GM23338 (cell line): ENCODE data around the gene SEMA4D. TPM values are rescaled to one million over a fixed set of nuclear protein-coding genes. Genes with fewer than 3 reads are reported as not detected.
A peak's percentile ranks its signal among the peaks of the same experiment; 100 is the strongest.

Source experiments
- ATAC-seq: fragments of 200-7000 bp; cut with Tn5 transposase; 3 replicates; pipeline ENCODE4 v1.9.1; 2020
- DNase-seq: peaks from one replicate; pipeline ENCODE4 v3.0.0-alpha.2; 2015; ENCODE audit warnings: low spot score
- H2AFZ ChIP-seq: fragments of 200-600 bp; sonication (generic); 2 replicates; pipeline ENCODE4 v1.8.0; 2016; ENCODE audit warnings: antibody characterized with exemption, mild to moderate bottlenecking, moderate library complexity
- H3F3A ChIP-seq: fragments of 200-600 bp; sonication (generic); replicated peaks from 2 replicates; pipeline ENCODE4 v1.8.0; 2017; ENCODE audit warnings: antibody characterized with exemption, mixed run types, low read depth
- H3K27ac ChIP-seq: fragments of 200-600 bp; sonication (generic); 2 replicates; pipeline ENCODE4 v1.6.1; 2016; ENCODE audit warnings: low read depth
- H3K27me3 ChIP-seq: fragments of 200-600 bp; sonication (generic); 2 replicates; pipeline ENCODE4 v1.8.0; 2016; ENCODE audit warnings: mild to moderate bottlenecking, mixed run types, moderate library complexity; ENCODE audit not compliant: insufficient read depth
- H3K36me3 ChIP-seq: fragments of 200-600 bp; sonication (generic); 2 replicates; pipeline ENCODE4 v1.8.0; 2016; ENCODE audit warnings: mild to moderate bottlenecking; ENCODE audit not compliant: insufficient read depth
- H3K4me1 ChIP-seq: fragments of 200-600 bp; sonication (generic); 2 replicates; pipeline ENCODE4 v1.8.0; 2016; ENCODE audit warnings: mild to moderate bottlenecking, moderate library complexity; ENCODE audit not compliant: insufficient read depth
- H3K4me2 ChIP-seq: fragments of 200-600 bp; sonication (generic); 2 replicates; pipeline ENCODE4 v1.7.1; 2017; ENCODE audit warnings: mixed run types
- H3K4me3 ChIP-seq: fragments of 200-600 bp; sonication (generic); 2 replicates; pipeline ENCODE4 v1.6.1; 2016; ENCODE audit warnings: mixed run types
- H3K79me2 ChIP-seq: fragments of 200-600 bp; sonication (generic); replicated peaks from 2 replicates; pipeline ENCODE4 v1.8.0; 2017; ENCODE audit warnings: mild to moderate bottlenecking; ENCODE audit not compliant: insufficient read depth
- H3K9me2 ChIP-seq: fragments of 200-600 bp; sonication (generic); 2 replicates; pipeline ENCODE4 v1.8.0; 2017; ENCODE audit not compliant: insufficient read depth
- H4K20me1 ChIP-seq: fragments of 200-600 bp; sonication (generic); replicated peaks from 2 replicates; pipeline ENCODE4 v1.8.0; 2017; ENCODE audit warnings: mild to moderate bottlenecking; ENCODE audit not compliant: insufficient read depth
- H3K27ac Mint-ChIP-seq: 2 replicates; pipeline ENCODE4 v1.8.0; 2020; ENCODE audit warnings: inconsistent platforms, mild to moderate bottlenecking, moderate library complexity, mixed read lengths
- H3K27me3 Mint-ChIP-seq: 3 replicates; pipeline ENCODE4 v1.8.0; 2022; ENCODE audit warnings: low read depth, mild to moderate bottlenecking, moderate library complexity, mixed read lengths, inconsistent platforms; ENCODE audit not compliant: insufficient read depth, poor library complexity
- H3K36me3 Mint-ChIP-seq: 3 replicates; pipeline ENCODE4 v1.8.0; 2021; ENCODE audit warnings: low read depth, mild to moderate bottlenecking, inconsistent platforms, moderate library complexity, mixed read lengths
- H3K4me1 Mint-ChIP-seq: 3 replicates; pipeline ENCODE4 v1.8.0; 2020; ENCODE audit warnings: mild to moderate bottlenecking, inconsistent platforms, mixed read lengths
- H3K4me3 Mint-ChIP-seq: 3 replicates; pipeline ENCODE4 v1.8.0; 2021; ENCODE audit warnings: moderate library complexity, mild to moderate bottlenecking, inconsistent platforms, mixed read lengths
- H3K9me3 Mint-ChIP-seq: 3 replicates; pipeline ENCODE4 v1.8.0; 2020; ENCODE audit warnings: moderate library complexity, mild to moderate bottlenecking, inconsistent platforms, mixed read lengths
- CREB1 ChIP-seq: fragments of 250-450 bp; sonication (Bioruptor Pico); IDR thresholded peaks from 2 replicates; pipeline ENCODE4 v1.5.0; 2020; ENCODE audit warnings: low read depth, mild to moderate bottlenecking, moderate library complexity
- EZH2 ChIP-seq: fragments of 200-600 bp; sonication (generic); IDR thresholded peaks from one replicate; pipeline ENCODE4 v1.8.0; 2017; ENCODE audit warnings: antibody characterized with exemption, mild to moderate bottlenecking, low read depth; ENCODE audit not compliant: unreplicated experiment
- EZH2phosphoT487 ChIP-seq: fragments of 200-600 bp; sonication (generic); IDR thresholded peaks from one replicate; pipeline ENCODE4 v1.8.1; 2018; ENCODE audit warnings: antibody characterized with exemption; ENCODE audit not compliant: unreplicated experiment
- JUNB ChIP-seq: IDR thresholded peaks from one replicate; pipeline ENCODE4 v1.6.1; 2016; ENCODE audit warnings: antibody characterized with exemption; ENCODE audit not compliant: unreplicated experiment
- NANOG ChIP-seq: IDR thresholded peaks from 2 replicates; pipeline ENCODE4 v1.6.1; 2016; ENCODE audit warnings: antibody characterized with exemption, borderline replicate concordance
- POLR2AphosphoS5 ChIP-seq: IDR thresholded peaks from 2 replicates; pipeline ENCODE4 v1.6.1; 2016; ENCODE audit warnings: antibody characterized with exemption, low read depth
- STAT1 ChIP-seq: IDR thresholded peaks from one replicate; pipeline ENCODE4 v1.6.1; 2016; ENCODE audit warnings: antibody characterized with exemption; ENCODE audit not compliant: unreplicated experiment
- ZNF114 ChIP-seq: fragments of 250-450 bp; sonication (Bioruptor Pico); IDR thresholded peaks from 2 replicates; pipeline ENCODE4 v1.5.0; 2020; ENCODE audit warnings: mild to moderate bottlenecking, moderate library complexity
- ZNF331 ChIP-seq: fragments of 250-450 bp; sonication (Bioruptor Pico); IDR thresholded peaks from 2 replicates; pipeline ENCODE4 v1.5.0; 2020; ENCODE audit warnings: low read depth, mild to moderate bottlenecking, moderate library complexity
- polyA plus RNA-seq: library from polyadenylated mRNA; unstranded; fragments of >200 nt; fragmentation: Nextera tagmentation; extraction: Ambion mirVana; gene quantifications from 2 replicates; pipeline ENCODE4 v1.2.1, GENCODE V29; 2016
- total RNA-seq: library from RNA; depleted of rRNA; stranded (reverse); fragments of >200 nt; shearing (Covaris generic); gene quantifications from 2 replicates; pipeline ENCODE4 v1.2.3, GENCODE V29; 2014
- TF ChIP-seq, protein P1 (sequence below): fragments of 250-450 bp; sonication (Bioruptor Pico); IDR thresholded peaks from 2 replicates; pipeline ENCODE4 v1.5.0; 2020; ENCODE audit warnings: mild to moderate bottlenecking, moderate library complexity
- TF ChIP-seq, protein P2 (sequence below): IDR thresholded peaks from 2 replicates; pipeline ENCODE4 v1.6.1; 2016; ENCODE audit warnings: antibody characterized with exemption
- TF ChIP-seq, protein P3 (sequence below): IDR thresholded peaks from one replicate; pipeline ENCODE4 v1.6.1; 2018; ENCODE audit warnings: antibody characterized with exemption; ENCODE audit not compliant: unreplicated experiment

The SEMA4D gene
- total and polyA plus RNA-seq, 2 experiments from 2014 or later, result 19.3 to 63.0 TPM

DNA sequence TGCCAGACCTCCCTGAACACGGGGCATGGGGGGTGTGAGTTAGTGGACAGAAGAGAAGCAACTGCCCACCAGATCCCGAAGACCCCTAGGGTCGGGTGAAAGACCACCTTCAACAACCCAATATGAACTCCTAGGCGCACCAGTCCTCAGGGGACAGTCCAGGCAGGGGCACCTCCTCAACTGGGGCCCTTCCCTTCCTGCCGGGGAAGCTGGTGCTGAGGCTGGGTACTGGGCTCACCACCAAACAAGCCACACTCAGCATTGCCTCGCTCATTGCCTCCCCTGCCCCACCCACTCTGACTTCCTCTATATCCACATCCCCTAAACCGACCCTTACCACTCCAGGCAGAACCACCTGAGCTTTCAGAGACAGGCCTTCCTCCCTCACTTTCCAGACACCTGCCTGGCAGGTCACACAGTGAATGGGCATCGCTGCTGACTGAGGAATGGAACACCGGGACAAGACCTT is 42.5 kb downstream of the SEMA4D start:
- Histone ChIP-seq H3K27ac (no peak overlapping the region), H3K79me2 (peaks cover 51% of the 10 kb centered on the region), H2AFZ (no peak overlapping the region), H3K27me3 (no peaks in the 10 kb centered on the region), H3K36me3 (no peaks in the 10 kb centered on the region), H3K4me3 (no peak overlapping the region), H3K9me2 (no peaks in the 10 kb centered on the region), H4K20me1 (peaks cover 16% of the 10 kb centered on the region; the same call in 1 of the 2 replicates), H3K4me1 (peaks cover 18% of the 10 kb centered on the region), H3K4me2 (no peak overlapping the region), H3F3A (0 out of 2 replicates have a peak, but pooled peaks cover 3% of the 10 kb centered on the region)
- peaks cover 30% of the 10 kb centered on the region for H3K4me1 Mint-ChIP-seq
- no peak for ATAC-seq
- peaks cover 12% of the 10 kb centered on the region for H3K27me3 Mint-ChIP-seq
- H3K9me3 Mint-ChIP-seq, result no peaks in the 10 kb centered on the region
- DNase-seq, result no peak
- 0 out of 2 replicates have a peak overlapping the region, but pooled peaks have one; percentile 63 for H3K27ac Mint-ChIP-seq
- H3K36me3 Mint-ChIP-seq, result peaks cover 14% of the 10 kb centered on the region; the same call in 1 of the 3 replicates
- no peak for TF ChIP-seq NANOG
- TF ChIP-seq POLR2AphosphoS5, result no peak
- no peak for TF ChIP-seq EZH2phosphoT487
- no peak for TF ChIP-seq JUNB
- no peak for TF ChIP-seq ZNF114 (CRISPR knock-in tag)
- TF ChIP-seq, protein P1, sequence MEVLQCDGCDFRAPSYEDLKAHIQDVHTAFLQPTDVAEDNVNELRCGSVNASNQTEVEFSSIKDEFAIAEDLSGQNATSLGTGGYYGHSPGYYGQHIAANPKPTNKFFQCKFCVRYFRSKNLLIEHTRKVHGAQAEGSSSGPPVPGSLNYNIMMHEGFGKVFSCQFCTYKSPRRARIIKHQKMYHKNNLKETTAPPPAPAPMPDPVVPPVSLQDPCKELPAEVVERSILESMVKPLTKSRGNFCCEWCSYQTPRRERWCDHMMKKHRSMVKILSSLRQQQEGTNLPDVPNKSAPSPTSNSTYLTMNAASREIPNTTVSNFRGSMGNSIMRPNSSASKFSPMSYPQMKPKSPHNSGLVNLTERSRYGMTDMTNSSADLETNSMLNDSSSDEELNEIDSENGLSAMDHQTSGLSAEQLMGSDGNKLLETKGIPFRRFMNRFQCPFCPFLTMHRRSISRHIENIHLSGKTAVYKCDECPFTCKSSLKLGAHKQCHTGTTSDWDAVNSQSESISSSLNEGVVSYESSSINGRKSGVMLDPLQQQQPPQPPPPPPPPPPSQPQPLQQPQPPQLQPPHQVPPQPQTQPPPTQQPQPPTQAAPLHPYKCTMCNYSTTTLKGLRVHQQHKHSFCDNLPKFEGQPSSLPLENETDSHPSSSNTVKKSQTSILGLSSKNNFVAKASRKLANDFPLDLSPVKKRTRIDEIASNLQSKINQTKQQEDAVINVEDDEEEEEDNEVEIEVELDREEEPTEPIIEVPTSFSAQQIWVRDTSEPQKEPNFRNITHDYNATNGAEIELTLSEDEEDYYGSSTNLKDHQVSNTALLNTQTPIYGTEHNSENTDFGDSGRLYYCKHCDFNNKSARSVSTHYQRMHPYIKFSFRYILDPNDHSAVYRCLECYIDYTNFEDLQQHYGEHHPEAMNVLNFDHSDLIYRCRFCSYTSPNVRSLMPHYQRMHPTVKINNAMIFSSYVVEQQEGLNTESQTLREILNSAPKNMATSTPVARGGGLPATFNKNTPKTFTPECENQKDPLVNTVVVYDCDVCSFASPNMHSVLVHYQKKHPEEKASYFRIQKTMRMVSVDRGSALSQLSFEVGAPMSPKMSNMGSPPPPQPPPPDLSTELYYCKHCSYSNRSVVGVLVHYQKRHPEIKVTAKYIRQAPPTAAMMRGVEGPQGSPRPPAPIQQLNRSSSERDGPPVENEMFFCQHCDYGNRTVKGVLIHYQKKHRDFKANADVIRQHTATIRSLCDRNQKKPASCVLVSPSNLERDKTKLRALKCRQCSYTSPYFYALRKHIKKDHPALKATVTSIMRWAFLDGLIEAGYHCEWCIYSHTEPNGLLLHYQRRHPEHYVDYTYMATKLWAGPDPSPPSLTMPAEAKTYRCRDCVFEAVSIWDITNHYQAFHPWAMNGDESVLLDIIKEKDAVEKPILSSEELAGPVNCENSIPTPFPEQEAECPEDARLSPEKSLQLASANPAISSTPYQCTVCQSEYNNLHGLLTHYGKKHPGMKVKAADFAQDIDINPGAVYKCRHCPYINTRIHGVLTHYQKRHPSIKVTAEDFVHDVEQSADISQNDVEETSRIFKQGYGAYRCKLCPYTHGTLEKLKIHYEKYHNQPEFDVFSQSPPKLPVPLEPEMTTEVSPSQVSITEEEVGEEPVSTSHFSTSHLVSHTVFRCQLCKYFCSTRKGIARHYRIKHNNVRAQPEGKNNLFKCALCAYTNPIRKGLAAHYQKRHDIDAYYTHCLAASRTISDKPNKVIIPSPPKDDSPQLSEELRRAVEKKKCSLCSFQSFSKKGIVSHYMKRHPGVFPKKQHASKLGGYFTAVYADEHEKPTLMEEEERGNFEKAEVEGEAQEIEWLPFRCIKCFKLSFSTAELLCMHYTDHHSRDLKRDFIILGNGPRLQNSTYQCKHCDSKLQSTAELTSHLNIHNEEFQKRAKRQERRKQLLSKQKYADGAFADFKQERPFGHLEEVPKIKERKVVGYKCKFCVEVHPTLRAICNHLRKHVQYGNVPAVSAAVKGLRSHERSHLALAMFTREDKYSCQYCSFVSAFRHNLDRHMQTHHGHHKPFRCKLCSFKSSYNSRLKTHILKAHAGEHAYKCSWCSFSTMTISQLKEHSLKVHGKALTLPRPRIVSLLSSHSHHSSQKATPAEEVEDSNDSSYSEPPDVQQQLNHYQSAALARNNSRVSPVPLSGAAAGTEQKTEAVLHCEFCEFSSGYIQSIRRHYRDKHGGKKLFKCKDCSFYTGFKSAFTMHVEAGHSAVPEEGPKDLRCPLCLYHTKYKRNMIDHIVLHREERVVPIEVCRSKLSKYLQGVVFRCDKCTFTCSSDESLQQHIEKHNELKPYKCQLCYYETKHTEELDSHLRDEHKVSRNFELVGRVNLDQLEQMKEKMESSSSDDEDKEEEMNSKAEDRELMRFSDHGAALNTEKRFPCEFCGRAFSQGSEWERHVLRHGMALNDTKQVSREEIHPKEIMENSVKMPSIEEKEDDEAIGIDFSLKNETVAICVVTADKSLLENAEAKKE (CRISPR knock-in tag), result no peak
- TF ChIP-seq, protein P2, sequence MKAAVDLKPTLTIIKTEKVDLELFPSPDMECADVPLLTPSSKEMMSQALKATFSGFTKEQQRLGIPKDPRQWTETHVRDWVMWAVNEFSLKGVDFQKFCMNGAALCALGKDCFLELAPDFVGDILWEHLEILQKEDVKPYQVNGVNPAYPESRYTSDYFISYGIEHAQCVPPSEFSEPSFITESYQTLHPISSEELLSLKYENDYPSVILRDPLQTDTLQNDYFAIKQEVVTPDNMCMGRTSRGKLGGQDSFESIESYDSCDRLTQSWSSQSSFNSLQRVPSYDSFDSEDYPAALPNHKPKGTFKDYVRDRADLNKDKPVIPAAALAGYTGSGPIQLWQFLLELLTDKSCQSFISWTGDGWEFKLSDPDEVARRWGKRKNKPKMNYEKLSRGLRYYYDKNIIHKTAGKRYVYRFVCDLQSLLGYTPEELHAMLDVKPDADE, result no peak
- no peak for TF ChIP-seq ZNF331 (CRISPR knock-in tag)
- TF ChIP-seq, protein P3, sequence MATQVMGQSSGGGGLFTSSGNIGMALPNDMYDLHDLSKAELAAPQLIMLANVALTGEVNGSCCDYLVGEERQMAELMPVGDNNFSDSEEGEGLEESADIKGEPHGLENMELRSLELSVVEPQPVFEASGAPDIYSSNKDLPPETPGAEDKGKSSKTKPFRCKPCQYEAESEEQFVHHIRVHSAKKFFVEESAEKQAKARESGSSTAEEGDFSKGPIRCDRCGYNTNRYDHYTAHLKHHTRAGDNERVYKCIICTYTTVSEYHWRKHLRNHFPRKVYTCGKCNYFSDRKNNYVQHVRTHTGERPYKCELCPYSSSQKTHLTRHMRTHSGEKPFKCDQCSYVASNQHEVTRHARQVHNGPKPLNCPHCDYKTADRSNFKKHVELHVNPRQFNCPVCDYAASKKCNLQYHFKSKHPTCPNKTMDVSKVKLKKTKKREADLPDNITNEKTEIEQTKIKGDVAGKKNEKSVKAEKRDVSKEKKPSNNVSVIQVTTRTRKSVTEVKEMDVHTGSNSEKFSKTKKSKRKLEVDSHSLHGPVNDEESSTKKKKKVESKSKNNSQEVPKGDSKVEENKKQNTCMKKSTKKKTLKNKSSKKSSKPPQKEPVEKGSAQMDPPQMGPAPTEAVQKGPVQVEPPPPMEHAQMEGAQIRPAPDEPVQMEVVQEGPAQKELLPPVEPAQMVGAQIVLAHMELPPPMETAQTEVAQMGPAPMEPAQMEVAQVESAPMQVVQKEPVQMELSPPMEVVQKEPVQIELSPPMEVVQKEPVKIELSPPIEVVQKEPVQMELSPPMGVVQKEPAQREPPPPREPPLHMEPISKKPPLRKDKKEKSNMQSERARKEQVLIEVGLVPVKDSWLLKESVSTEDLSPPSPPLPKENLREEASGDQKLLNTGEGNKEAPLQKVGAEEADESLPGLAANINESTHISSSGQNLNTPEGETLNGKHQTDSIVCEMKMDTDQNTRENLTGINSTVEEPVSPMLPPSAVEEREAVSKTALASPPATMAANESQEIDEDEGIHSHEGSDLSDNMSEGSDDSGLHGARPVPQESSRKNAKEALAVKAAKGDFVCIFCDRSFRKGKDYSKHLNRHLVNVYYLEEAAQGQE, result no peak
- TF ChIP-seq CREB1 (CRISPR knock-in tag), result no peak
- TF ChIP-seq EZH2, result no peak
- no peak for TF ChIP-seq STAT1
- H3K4me3 Mint-ChIP-seq, result no peak overlapping the region
